GM12878 (cell line): ENCODE results near the gene LDLRAD4. TPM values are rescaled to one million over a fixed set of nuclear protein-coding genes. Genes with fewer than 3 reads are reported as not detected.

ENCODE experiments used
- ATAC-seq: fragments of 200-7000 bp; cut with Tn5 transposase; 3 replicates; pipeline ENCODE4 v1.9.1; 2020; ENCODE audit warnings: mild to moderate bottlenecking, moderate library complexity
- BruUV-seq: library from RNA; stranded (reverse); fragments of 400-500 nt; replicated peaks from 2 replicates; lab custom pipeline; 2021; lab: Mats Ljungman, UMichigan
- CTCF ChIA-PET: fragments of 300-600 bp; sonication (Branson Sonifier 250); formaldehyde crosslinking; extraction: SDS; loops from one replicate; lab custom pipeline; 2021; ENCODE audit warnings: inconsistent platforms; lab: Yijun Ruan, JAX
- POLR2A ChIA-PET: fragments of 350-600 bp; formaldehyde crosslinking; extraction: SDS; loops from one replicate; lab custom pipeline; 2021; ENCODE audit warnings: inconsistent platforms; lab: Charles Lee
- RAD21 ChIA-PET: fragments of 300-600 bp; sonication (Branson Sonifier 250); formaldehyde crosslinking; loops from one replicate; lab custom pipeline; 2023; ENCODE audit warnings: antibody characterized with exemption; ENCODE audit not compliant: unreplicated experiment; lab: Charles Lee
- SMC1A ChIA-PET: fragments of 300-600 bp; sonication (Branson Sonifier 250); formaldehyde crosslinking; loops from one replicate; lab custom pipeline; 2023; ENCODE audit not compliant: unreplicated experiment, uncharacterized antibody; lab: Charles Lee
- DNase-seq: peaks from one replicate; pipeline ENCODE4 v3.0.0-alpha.2; 2011; ENCODE audit warnings: low read depth, low spot score
- FAIRE-seq: peaks from 3 replicates; lab custom pipeline; 2011; peaks lifted over from hg19 to GRCh38; lab: Jason Lieb, UNC
- H2AFZ ChIP-seq: 2 replicates; pipeline ENCODE4 v1.6.0; 2011; ENCODE audit warnings: low read depth, low read length, control low read depth; ENCODE audit not compliant: control insufficient read depth
- H3K27ac ChIP-seq: 2 replicates; pipeline ENCODE4 v1.5.1; 2011; ENCODE audit warnings: control low read depth; ENCODE audit not compliant: control insufficient read depth, insufficient read depth
- H3K27me3 ChIP-seq, 2 experiments: replicated peaks in 1 of 2; 2 replicates each; pipeline versions ENCODE4 v1.6.0 to v1.6.1; 2011; ENCODE audit warnings: low read length in 1 of 2; ENCODE audit not compliant: control insufficient read depth in 2 of 2, insufficient read depth in 2 of 2
- H3K36me3 ChIP-seq, 2 experiments: 2 replicates each; pipeline ENCODE4 v1.5.1; 2011; ENCODE audit warnings: low read length in 1 of 2; ENCODE audit not compliant: control insufficient read depth in 2 of 2, insufficient read depth in 2 of 2
- H3K4me1 ChIP-seq: 2 replicates; pipeline ENCODE4 v1.6.1; 2011; ENCODE audit warnings: mild to moderate bottlenecking, low read length, moderate library complexity, mixed read lengths; ENCODE audit not compliant: control insufficient read depth, insufficient read depth
- H3K4me2 ChIP-seq: 2 replicates; pipeline ENCODE4 v1.6.0; 2011; ENCODE audit warnings: control low read depth; ENCODE audit not compliant: control insufficient read depth, insufficient read depth
- H3K4me3 ChIP-seq: fragments of 200-600 bp; sonication (generic); 2 replicates; pipeline ENCODE4 v1.5.1; 2016
- H3K79me2 ChIP-seq: 2 replicates; pipeline ENCODE4 v1.6.0; 2011; ENCODE audit warnings: low read length; ENCODE audit not compliant: control insufficient read depth, insufficient read depth
- H3K9ac ChIP-seq: 2 replicates; pipeline ENCODE4 v1.8.0; 2011; ENCODE audit warnings: low read length, control low read depth, mixed read lengths; ENCODE audit not compliant: control insufficient read depth, insufficient read depth
- H3K9me3 ChIP-seq: replicated peaks from 3 replicates; pipeline ENCODE4 v1.5.1; 2011; ENCODE audit warnings: mild to moderate bottlenecking, low read length; ENCODE audit not compliant: control insufficient read depth, insufficient read depth
- H4K20me1 ChIP-seq: 2 replicates; pipeline ENCODE4 v1.6.0; 2011; ENCODE audit not compliant: control insufficient read depth, insufficient read depth
- EED ChIP-seq: sonication (generic); IDR thresholded peaks from 2 replicates; pipeline ENCODE4 v1.6.1; 2016; ENCODE audit warnings: antibody characterized with exemption, low read depth
- ETV6 ChIP-seq, 2 experiments: fragments of 450-650 bp in 1 of 2; IDR thresholded peaks in 1 of 2; conservative IDR thresholded peaks in 1 of 2; 2 replicates each; pipeline ENCODE4 v1.6.1; 2014; ENCODE audit warnings: antibody characterized with exemption in 1 of 2, borderline replicate concordance in 1 of 2, low read depth in 1 of 2, mild to moderate bottlenecking in 1 of 2, moderate library complexity in 1 of 2
- FOS ChIP-seq: IDR thresholded peaks from 3 replicates; pipeline ENCODE4 v1.6.1; 2011; ENCODE audit warnings: borderline replicate concordance; ENCODE audit not compliant: insufficient read length; ENCODE audit errors: extremely low read depth
- MYB ChIP-seq: fragments of 150-350 bp; IDR thresholded peaks from 2 replicates; pipeline ENCODE4 v1.6.1; 2014; ENCODE audit warnings: mild to moderate bottlenecking, low read depth, low read length, borderline replicate concordance
- SMARCA5 ChIP-seq: fragments of 450-650 bp; IDR thresholded peaks from 2 replicates; pipeline ENCODE4 v1.6.1; 2017; ENCODE audit warnings: mild to moderate bottlenecking
- SPI1 ChIP-seq: IDR thresholded peaks from 2 replicates; pipeline ENCODE4 v1.6.1; 2011; ENCODE audit warnings: low read depth, mild to moderate bottlenecking, low read length, moderate library complexity, borderline replicate concordance; ENCODE audit not compliant: insufficient read depth
- SREBF2 ChIP-seq: IDR thresholded peaks from 2 replicates; pipeline ENCODE4 v1.6.1; 2012; ENCODE audit warnings: mild to moderate bottlenecking, low read length
- SUPT20H ChIP-seq: IDR thresholded peaks from 2 replicates; pipeline ENCODE4 v1.6.1; 2011; ENCODE audit warnings: low read depth, mild to moderate bottlenecking, low read length, moderate library complexity, borderline replicate concordance; ENCODE audit not compliant: control insufficient read depth
- TBL1XR1 ChIP-seq: IDR thresholded peaks from 2 replicates; pipeline ENCODE4 v1.6.1; 2012; ENCODE audit warnings: low read depth, low read length, improper control_type of control experiment
- WGBS: methylation state at CpG from one replicate; pipeline ENCODE4 v1.1.6; 2016; ENCODE audit warnings: low lambda C conversion rate; ENCODE audit not compliant: insufficient replicate concordance, insufficient coverage; ENCODE audit errors: missing lambda C conversion rate; 5-methylcytosine and 5-hydroxymethylcytosine counted together
- in situ Hi-C: fragments of 300-500 bp; cut with MboI; formaldehyde crosslinking; loops from 9 replicates; pipeline ENCODE4 v1.14.3; 2018; ENCODE audit warnings: mixed read lengths
- intact Hi-C: fragments of 100-400 bp; cut with micrococcal nuclease; formaldehyde crosslinking; loops from one replicate; pipeline ENCODE4 v1.14.2; 2022; ENCODE audit not compliant: unreplicated experiment
- polyA plus RNA-seq, 11 experiments: library from polyadenylated mRNA; depleted of rRNA in 4 of 11; unstranded in 6 of 11; stranded (reverse) in 5 of 11; fragments of >200 nt; fragmentation: Nextera tagmentation in 4 of 11; fragmentation: Illumina TruSeq in 1 of 11; extraction: Ambion mirVana in 4 of 11; extraction: Trizol in 1 of 11; gene quantifications; 1 replicate in 1 of 11; 2 replicates in 10 of 11; pipeline versions ENCODE4 v1.2.1 to v1.2.3, GENCODE V29; 2011 to 2016; ENCODE audit warnings: inconsistent platforms in 2 of 11, missing spikeins in 2 of 11, low read depth in 1 of 11
- total RNA-seq, 4 experiments: library from RNA; depleted of rRNA in 3 of 4; stranded (reverse); fragments of >200 nt in 3 of 4; fragmentation: Illumina TruSeq in 1 of 4; extraction: Trizol in 1 of 4; gene quantifications; 2 replicates each; pipeline versions ENCODE4 v1.2.1 to v1.2.3, GENCODE V29; 2013 to 2021
- TF ChIP-seq, protein P1 (sequence below): fragments of 450-650 bp; formaldehyde crosslinking; IDR thresholded peaks from 2 replicates; pipeline ENCODE4 v1.4.0; 2020; ENCODE audit warnings: mild to moderate bottlenecking, moderate library complexity
- TF ChIP-seq, protein P2 (sequence below): fragments of 450-650 bp; IDR thresholded peaks from 2 replicates; pipeline ENCODE4 v1.6.1; 2018; ENCODE audit warnings: borderline replicate concordance, mild to moderate bottlenecking; ENCODE audit not compliant: partially characterized antibody

The LDLRAD4 gene
- total and polyA plus RNA-seq, 10 of the 15 experiments (the other 5 are each of a cell fraction or from before 2014, with no cell fraction given) = 2.7 to 16.8 (median 11.2) TPM

DNA sequence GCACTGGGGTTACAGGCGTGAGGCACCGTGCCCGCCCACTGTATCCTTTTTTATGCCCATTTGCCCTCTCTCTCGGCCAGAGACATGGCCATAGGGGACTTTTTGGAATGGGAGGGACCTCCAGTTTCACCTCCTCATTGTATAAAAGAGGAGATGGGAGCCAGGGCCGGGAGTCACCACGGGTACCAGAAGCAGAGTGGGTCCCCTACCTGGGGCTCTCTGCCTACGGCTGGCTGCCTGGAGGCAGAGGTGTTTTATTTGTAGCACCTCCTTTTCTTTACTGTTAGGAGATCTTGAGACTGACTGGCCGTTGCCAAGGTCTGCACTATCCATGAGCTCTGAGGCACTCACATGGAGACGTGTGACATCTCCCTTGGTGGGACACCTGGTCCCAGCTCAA lies 162.8 kb downstream of the LDLRAD4 start (continued):
- TF ChIP-seq, protein P1, sequence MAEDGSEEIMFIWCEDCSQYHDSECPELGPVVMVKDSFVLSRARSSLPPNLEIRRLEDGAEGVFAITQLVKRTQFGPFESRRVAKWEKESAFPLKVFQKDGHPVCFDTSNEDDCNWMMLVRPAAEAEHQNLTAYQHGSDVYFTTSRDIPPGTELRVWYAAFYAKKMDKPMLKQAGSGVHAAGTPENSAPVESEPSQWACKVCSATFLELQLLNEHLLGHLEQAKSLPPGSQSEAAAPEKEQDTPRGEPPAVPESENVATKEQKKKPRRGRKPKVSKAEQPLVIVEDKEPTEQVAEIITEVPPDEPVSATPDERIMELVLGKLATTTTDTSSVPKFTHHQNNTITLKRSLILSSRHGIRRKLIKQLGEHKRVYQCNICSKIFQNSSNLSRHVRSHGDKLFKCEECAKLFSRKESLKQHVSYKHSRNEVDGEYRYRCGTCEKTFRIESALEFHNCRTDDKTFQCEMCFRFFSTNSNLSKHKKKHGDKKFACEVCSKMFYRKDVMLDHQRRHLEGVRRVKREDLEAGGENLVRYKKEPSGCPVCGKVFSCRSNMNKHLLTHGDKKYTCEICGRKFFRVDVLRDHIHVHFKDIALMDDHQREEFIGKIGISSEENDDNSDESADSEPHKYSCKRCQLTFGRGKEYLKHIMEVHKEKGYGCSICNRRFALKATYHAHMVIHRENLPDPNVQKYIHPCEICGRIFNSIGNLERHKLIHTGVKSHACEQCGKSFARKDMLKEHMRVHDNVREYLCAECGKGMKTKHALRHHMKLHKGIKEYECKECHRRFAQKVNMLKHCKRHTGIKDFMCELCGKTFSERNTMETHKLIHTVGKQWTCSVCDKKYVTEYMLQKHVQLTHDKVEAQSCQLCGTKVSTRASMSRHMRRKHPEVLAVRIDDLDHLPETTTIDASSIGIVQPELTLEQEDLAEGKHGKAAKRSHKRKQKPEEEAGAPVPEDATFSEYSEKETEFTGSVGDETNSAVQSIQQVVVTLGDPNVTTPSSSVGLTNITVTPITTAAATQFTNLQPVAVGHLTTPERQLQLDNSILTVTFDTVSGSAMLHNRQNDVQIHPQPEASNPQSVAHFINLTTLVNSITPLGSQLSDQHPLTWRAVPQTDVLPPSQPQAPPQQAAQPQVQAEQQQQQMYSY = no peak
- TF ChIP-seq SUPT20H (no peak), TBL1XR1 (no peak), SREBF2 (no peak)

DNA sequence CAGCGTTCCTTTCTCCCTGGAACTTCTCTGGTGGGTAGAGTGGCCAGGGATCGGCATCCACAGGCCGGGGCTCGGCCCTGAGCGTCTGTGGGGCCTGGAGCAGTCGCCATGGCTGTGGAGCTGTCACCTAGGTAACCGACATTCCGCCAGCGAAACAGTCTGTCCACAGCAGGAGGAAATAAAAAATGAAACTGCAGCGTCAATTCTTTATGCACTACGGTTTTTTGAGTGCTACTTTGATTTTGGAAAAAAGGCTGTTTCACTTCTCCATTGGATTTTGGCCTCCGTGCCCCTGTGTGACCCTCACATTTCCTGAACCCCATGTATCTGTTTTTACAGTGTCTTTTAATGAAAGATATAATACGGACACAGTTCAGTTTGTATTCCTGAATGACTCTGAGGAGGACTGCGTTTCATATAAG lies 163.4 kb downstream of the LDLRAD4 start:
- H4K20me1 ChIP-seq = no peaks in the 10 kb centered on the region
- H3K4me1 ChIP-seq = peaks cover 5% of the 10 kb centered on the region
- intact Hi-C loops = loop anchor here (10.0 kb wide), 1 partner anchor 57 kb away; no protein-coding TSS in a partner anchor
- ATAC-seq = peak; percentile 31; the same call in 2 of the 3 replicates
- H3K79me2 ChIP-seq = no peaks in the 10 kb centered on the region
- FAIRE-seq = no peak
- H3K27me3 ChIP-seq = no peaks in the 10 kb centered on the region; a peak in 1 of 4 replicates
- no TSS peak for BruUV-seq
- 17% methylated on average over 14 of the region's 14 CpGs for WGBS
- H3K9ac ChIP-seq = no peak overlapping the region
- in situ Hi-C loops = no loop called here
- no peaks in the 10 kb centered on the region for H3K9me3 ChIP-seq
- CTCF ChIA-PET = no interaction called here
- SMC1A ChIA-PET = interaction anchor here (1.2 kb wide), 1 partner anchor 93 kb away, joined by 3 read pairs; no protein-coding TSS in a partner anchor
- H3K4me3 ChIP-seq = 0 out of 2 replicates have a peak overlapping the region, but pooled peaks have one; percentile 15
- RAD21 ChIA-PET = no interaction called here
- H3K4me2 ChIP-seq = peak overlapping the region; percentile 41
- POLR2A ChIA-PET = no interaction called here
- DNase-seq = no peak
- H2AFZ ChIP-seq = no peak overlapping the region
- H3K36me3 ChIP-seq = no peaks in the 10 kb centered on the region
- no peak overlapping the region for H3K27ac ChIP-seq
- TF ChIP-seq ETV6 (conservative IDR thresholded peaks at IDR 0.05 in 1 of 2, IDR thresholded peaks at IDR 0.05 in 1 of 2; ENCODE audit: borderline replicate concordance in 1 of 2, low read depth in 1 of 2) = peak in 1 of 2 experiments; percentile 27; a peak in 1 of 4 replicates
- TF ChIP-seq FOS = no peak
- TF ChIP-seq MYB = no peak
- TF ChIP-seq EED = 0 out of 2 replicates have a peak, but pooled peaks have one; percentile 25
- TF ChIP-seq SMARCA5 = no peak
- peak; percentile 31; the same call in 1 of the 2 replicates for TF ChIP-seq SPI1
- TF ChIP-seq, protein P2, sequence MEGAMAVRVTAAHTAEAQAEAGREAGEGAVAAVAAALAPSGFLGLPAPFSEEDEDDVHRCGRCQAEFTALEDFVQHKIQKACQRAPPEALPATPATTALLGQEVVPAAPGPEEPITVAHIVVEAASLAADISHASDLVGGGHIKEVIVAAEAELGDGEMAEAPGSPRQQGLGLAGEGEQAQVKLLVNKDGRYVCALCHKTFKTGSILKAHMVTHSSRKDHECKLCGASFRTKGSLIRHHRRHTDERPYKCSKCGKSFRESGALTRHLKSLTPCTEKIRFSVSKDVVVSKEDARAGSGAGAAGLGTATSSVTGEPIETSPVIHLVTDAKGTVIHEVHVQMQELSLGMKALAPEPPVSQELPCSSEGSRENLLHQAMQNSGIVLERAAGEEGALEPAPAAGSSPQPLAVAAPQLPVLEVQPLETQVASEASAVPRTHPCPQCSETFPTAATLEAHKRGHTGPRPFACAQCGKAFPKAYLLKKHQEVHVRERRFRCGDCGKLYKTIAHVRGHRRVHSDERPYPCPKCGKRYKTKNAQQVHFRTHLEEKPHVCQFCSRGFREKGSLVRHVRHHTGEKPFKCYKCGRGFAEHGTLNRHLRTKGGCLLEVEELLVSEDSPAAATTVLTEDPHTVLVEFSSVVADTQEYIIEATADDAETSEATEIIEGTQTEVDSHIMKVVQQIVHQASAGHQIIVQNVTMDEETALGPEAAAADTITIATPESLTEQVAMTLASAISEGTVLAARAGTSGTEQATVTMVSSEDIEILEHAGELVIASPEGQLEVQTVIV = no peak
